ENCODE data around the gene PTGER1. TPM values are rescaled to one million over a fixed set of nuclear protein-coding genes. Genes with fewer than 3 reads are reported as not detected.

Gene PTGER1
- total RNA-seq, 4 donors from 2014 or later: 1.5 TPM; not detected in 3

DNA sequence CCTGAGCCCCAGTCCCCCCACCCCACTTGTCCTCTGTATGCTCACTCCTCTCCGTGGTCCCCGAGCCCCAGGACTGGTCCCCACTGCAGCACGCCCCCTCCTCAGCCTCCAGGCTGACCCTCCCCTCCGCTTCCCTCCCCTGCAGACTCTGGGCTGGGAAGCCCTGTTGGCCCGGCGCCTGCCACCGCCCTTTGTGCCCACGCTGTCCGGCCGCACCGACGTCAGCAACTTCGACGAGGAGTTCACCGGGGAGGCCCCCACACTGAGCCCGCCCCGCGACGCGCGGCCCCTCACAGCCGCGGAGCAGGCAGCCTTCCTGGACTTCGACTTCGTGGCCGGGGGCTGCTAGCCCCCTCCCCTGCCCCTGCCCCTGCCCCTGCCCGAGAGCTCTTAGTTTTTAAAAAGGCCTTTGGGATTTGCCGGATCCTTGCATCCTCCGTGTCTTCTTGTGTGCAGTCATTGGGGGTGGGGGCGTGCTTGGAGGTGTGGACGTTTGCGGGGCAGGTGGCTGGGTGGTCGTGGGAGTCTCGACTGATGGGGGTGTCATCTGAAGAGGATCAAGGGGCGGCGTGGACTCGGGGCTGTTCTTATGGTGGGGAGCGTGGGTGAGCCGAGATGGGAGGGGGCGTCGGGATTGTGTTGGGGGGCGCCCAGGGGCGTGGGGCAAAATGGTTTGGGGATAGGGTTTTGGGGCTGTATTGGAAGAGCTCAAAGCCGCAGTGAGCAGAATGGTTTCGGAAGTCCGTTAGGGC, 3.5 kb downstream of the PTGER1 start:
- DNase-seq: no peak
- Histone ChIP-seq H3K9me3 (no peaks in the 10 kb centered on the region), H3K4me1 (peaks cover 9 to 27% of the 10 kb centered on the region in 2 donors), H3K36me3 (peaks cover 30 to 34% of the 10 kb centered on the region in 2 donors), H3K27me3 (no peaks in the 10 kb centered on the region), H3K4me3 (replicated peaks in 1 of 3) (no peak overlapping the region), H3K27ac (no peak overlapping the region)
- TF ChIP-seq, protein P1, sequence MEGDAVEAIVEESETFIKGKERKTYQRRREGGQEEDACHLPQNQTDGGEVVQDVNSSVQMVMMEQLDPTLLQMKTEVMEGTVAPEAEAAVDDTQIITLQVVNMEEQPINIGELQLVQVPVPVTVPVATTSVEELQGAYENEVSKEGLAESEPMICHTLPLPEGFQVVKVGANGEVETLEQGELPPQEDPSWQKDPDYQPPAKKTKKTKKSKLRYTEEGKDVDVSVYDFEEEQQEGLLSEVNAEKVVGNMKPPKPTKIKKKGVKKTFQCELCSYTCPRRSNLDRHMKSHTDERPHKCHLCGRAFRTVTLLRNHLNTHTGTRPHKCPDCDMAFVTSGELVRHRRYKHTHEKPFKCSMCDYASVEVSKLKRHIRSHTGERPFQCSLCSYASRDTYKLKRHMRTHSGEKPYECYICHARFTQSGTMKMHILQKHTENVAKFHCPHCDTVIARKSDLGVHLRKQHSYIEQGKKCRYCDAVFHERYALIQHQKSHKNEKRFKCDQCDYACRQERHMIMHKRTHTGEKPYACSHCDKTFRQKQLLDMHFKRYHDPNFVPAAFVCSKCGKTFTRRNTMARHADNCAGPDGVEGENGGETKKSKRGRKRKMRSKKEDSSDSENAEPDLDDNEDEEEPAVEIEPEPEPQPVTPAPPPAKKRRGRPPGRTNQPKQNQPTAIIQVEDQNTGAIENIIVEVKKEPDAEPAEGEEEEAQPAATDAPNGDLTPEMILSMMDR (IDR thresholded peaks at IDR 0.05): no peak
- no peak for TF ChIP-seq POLR2A (IDR thresholded peaks at IDR 0.05)
- 78 to 84% methylated on average over 45 of the region's 46 CpGs for WGBS, 2 donors
- intact Hi-C loops (cut with DNase I): no loop called here

DNA sequence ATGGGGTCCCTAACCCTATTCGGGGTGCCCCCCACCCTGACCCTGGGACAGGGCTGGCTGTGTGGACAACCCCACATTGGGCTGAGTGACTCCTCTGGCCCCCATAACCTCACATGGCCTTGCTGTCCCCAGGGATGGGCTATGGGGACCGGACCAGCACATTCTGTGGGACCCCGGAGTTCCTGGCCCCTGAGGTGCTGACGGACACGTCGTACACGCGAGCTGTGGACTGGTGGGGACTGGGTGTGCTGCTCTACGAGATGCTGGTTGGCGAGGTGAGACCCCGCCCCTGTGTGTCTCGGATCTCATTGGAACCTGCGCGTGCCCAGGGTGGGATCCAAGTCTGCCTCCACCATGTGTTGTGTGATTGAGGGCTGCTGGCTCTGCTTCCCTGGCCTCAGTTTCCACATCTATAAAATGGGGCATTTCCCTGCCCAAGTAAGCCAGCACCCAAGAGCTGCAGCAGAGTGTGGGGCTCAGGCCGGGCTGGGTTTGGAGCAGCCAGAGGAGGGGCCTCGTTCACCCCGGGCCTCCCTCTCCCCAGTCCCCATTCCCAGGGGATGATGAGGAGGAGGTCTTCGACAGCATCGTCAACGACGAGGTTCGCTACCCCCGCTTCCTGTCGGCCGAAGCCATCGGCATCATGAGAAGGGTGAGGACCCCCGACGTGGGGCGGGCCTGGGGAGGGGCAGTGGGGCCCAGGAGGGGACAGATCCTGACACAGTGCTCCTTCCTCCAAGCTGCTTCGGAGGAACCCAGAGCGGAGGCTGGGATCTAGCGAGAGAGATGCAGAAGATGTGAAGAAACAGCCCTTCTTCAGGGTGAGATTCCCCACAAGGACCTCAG, 4.9 kb downstream of the PTGER1 start:
- peaks cover 39 to 45% of the 10 kb centered on the region in 2 donors for H3K36me3 ChIP-seq
- TF ChIP-seq, protein P1 (IDR thresholded peaks at IDR 0.05): no peak
- TF ChIP-seq POLR2A (IDR thresholded peaks at IDR 0.05): no peak

DNA sequence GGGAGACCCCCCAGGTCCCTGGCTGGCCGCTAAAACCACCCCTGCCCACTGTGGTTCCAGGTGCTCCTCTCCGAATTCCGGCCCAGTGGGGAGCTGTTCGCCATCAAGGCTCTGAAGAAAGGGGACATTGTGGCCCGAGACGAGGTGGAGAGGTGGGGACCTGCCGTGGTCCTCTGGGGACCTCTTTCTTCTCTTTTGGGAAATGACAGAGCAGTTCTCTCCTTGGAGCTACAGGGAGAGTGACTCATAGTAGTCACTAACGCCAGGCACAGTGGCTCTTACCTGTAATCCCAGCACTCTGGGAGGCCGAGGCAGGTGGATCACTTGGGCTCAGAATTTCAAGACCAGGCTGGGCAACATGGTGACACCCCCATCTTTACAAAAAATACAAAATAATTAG, 7.3 kb downstream of the PTGER1 start:
- intact Hi-C loops (cut with DNase I): no loop called here
- Histone ChIP-seq H3K9me3 (no peaks in the 10 kb centered on the region), H3K27ac (no peak overlapping the region), H3K4me3 (replicated peaks in 1 of 3) (no peak overlapping the region), H3K4me1 (peaks cover 9 to 11% of the 10 kb centered on the region in 2 donors), H3K36me3 (peaks cover 56 to 63% of the 10 kb centered on the region in 2 donors), H3K27me3 (no peaks in the 10 kb centered on the region)
- WGBS, 2 donors: 81 to 93% methylated on average over 7 to 9 of the region's 9 CpGs
- TF ChIP-seq, protein P1 (IDR thresholded peaks at IDR 0.05): no peak
- no peak for TF ChIP-seq POLR2A (IDR thresholded peaks at IDR 0.05)
- no peak for DNase-seq

More for the DNA sequence above, 4.9 kb downstream of the PTGER1 start:
- no peak for DNase-seq
- H3K4me1 ChIP-seq: peaks cover 9 to 20% of the 10 kb centered on the region in 2 donors
- no peak overlapping the region for H3K4me3 ChIP-seq (replicated peaks in 1 of 3)
- H3K9me3 ChIP-seq: no peaks in the 10 kb centered on the region
- WGBS, 2 donors: 89 to 94% methylated on average over 29 to 30 of the region's 32 CpGs
- intact Hi-C loops (cut with DNase I): no loop called here
- no peaks in the 10 kb centered on the region for H3K27me3 ChIP-seq
- H3K27ac ChIP-seq: no peak overlapping the region

DNA sequence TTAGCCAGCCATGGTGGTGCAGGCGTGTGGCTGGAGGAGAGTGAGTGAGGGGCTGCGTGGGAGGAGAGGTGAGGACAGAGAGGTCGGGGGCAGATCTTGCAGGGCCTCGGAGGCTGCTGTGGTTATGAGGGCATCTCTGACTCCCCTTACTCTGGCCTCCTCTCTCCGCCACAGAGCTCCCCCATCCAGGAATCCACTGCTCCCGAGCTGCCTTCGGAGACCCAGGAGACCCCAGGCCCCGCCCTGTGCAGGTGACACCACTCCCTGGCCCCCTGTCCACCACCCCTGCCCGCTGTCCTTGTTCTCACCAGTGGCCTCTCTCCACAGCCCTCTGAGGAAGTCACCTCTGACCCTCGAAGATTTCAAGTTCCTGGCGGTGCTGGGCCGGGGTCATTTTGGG, 7.8 kb downstream of the PTGER1 start:
- Histone ChIP-seq H3K36me3 (peaks cover 56 to 68% of the 10 kb centered on the region in 2 donors), H3K27me3 (no peaks in the 10 kb centered on the region), H3K4me1 (peaks cover 5 to 6% of the 10 kb centered on the region in 2 donors), H3K27ac (no peak overlapping the region), H3K4me3 (replicated peaks in 1 of 3) (no peak overlapping the region), H3K9me3 (no peaks in the 10 kb centered on the region)
- no peak for DNase-seq
- intact Hi-C loops (cut with DNase I): no loop called here
- TF ChIP-seq, protein P1 (IDR thresholded peaks at IDR 0.05): no peak
- TF ChIP-seq POLR2A (IDR thresholded peaks at IDR 0.05): no peak
- WGBS, 2 donors: 90 to 91% methylated on average over 12 of the region's 12 CpGs

All from thyroid gland (tissue), 4 donors.